Posterior vena cava (tissue), 2 donors: ENCODE results near the gene TIMMDC1. TPM values are rescaled to one million over a fixed set of nuclear protein-coding genes. Genes with fewer than 3 reads are reported as not detected.
"Not testable (repeated sequence)": the region's sequence is repeated elsewhere in the genome, so short reads cannot be mapped to it uniquely, and the experiment has no call there.

Source experiments
- DNase-seq: peaks from one replicate; pipeline ENCODE4 v3.0.0-alpha.2; 2020; ENCODE audit warnings: low spot score
- intact Hi-C, 2 donors: fragments of 100-400 bp; cut with DNase I; formaldehyde crosslinking; loops; one replicate each; pipeline versions ENCODE4 v1.14.1 to v1.14.2; 2022 to 2023
- total RNA-seq, 2 donors: library from RNA; stranded (reverse); fragmentation: NEBNext Ultra II Directional; extraction: Animal tissue kit (Norgen Biotek cat#: 25700); gene quantifications; one replicate each; pipeline ENCODE4 v1.2.1, GENCODE V29; 2021
- donor health status: DM: yes; HTN: yes; CAD: no.
- donor health status: DM: yes; HTN: yes; CAD: no.

The TIMMDC1 gene
- total RNA-seq, 2 donors from 2014 or later: 74.9 to 79.3 TPM

- intact Hi-C loops: no loop called here
Observed at GRCh38 chr3:119550192-119550910, 52.0 kb downstream of the TIMMDC1 start.

GRCh38 chr3:119551598-119551997 lies 53.3 kb downstream of the TIMMDC1 start:
- intact Hi-C loops: no loop called here

More at GRCh38 chr3:119550192-119550910, 52.0 kb downstream of the TIMMDC1 start:
- DNase-seq: no peak

GRCh38 chr3:119552928-119553327 lies 54.6 kb downstream of the TIMMDC1 start:
- DNase-seq, intact Hi-C loops: not testable (repeated sequence)

More at GRCh38 chr3:119551598-119551997, 53.3 kb downstream of the TIMMDC1 start:
- no peak for DNase-seq

GRCh38 chr3:119553823-119554415 lies 55.6 kb downstream of the TIMMDC1 start:
- DNase-seq: no peak
- intact Hi-C loops: no loop called here

GRCh38 chr3:119555309-119555735 lies 57.0 kb downstream of the TIMMDC1 start:
- intact Hi-C loops: no loop called here
- no peak for DNase-seq

GRCh38 chr3:119555929-119556328 lies 57.6 kb downstream of the TIMMDC1 start:
- intact Hi-C loops: no loop called here
- no peak for DNase-seq

- no peak for DNase-seq
- intact Hi-C loops: no loop called here
Observed at GRCh38 chr3:119557192-119557876, 59.0 kb downstream of the TIMMDC1 start.

- intact Hi-C loops: no loop called here
- DNase-seq: no peak
Observed at GRCh38 chr3:119557877-119558269, 59.5 kb downstream of the TIMMDC1 start.

- no peak for DNase-seq
- intact Hi-C loops: no loop called here
Observed at GRCh38 chr3:119558626-119559317, 60.4 kb downstream of the TIMMDC1 start.

- intact Hi-C loops: no loop called here
- DNase-seq: no peak
Observed at GRCh38 chr3:119559441-119559963, 61.2 kb downstream of the TIMMDC1 start, which contains the start of gene CD80. Gene CD80, minus strand, starts transcription at chr3:119559614. Its CDS starts 1,886 bp downstream, at chr3:119557728.

- intact Hi-C loops: no loop called here
- no peak for DNase-seq
Observed at GRCh38 chr3:119560160-119560559, 61.8 kb downstream of the TIMMDC1 start.

GRCh38 chr3:119562307-119562961 lies 64.1 kb downstream of the TIMMDC1 start:
- intact Hi-C loops: no loop called here
- DNase-seq: no peak

- DNase-seq, intact Hi-C loops: not testable (repeated sequence)
Observed at GRCh38 chr3:119563334-119563733, 65.0 kb downstream of the TIMMDC1 start.

GRCh38 chr3:119569156-119569555 lies 70.8 kb downstream of the TIMMDC1 start:
- DNase-seq: no peak
- intact Hi-C loops: no loop called here

- no peak for DNase-seq
- intact Hi-C loops: no loop called here
Observed at GRCh38 chr3:119570229-119570628, 71.9 kb downstream of the TIMMDC1 start.

GRCh38 chr3:119571230-119571629 lies 72.9 kb downstream of the TIMMDC1 start:
- intact Hi-C loops: no loop called here
- no peak for DNase-seq

- intact Hi-C loops: no loop called here
- DNase-seq: no peak
Observed at GRCh38 chr3:119571688-119572087, 73.3 kb downstream of the TIMMDC1 start.
